ENCODE data around the gene MYH11.
"Not testable (repeated sequence)": the region's sequence is repeated elsewhere in the genome, so short reads cannot be mapped to it uniquely, and the experiment has no call there.

MYH11 gene

GRCh38 chr16:15701975-15702970, 154.6 kb downstream of the MYH11 start:
- H3K4me3 ChIP-seq (ENCODE audit: control insufficient read depth, low read depth, low read length): no peak overlapping the region
- DNase-seq (ENCODE audit: low read depth): peak; percentile 68
- TF ChIP-seq CTCF (conservative IDR thresholded peaks at IDR 0.05; ENCODE audit: control insufficient read depth, insufficient read depth, low read depth, low read length): no peak

GRCh38 chr16:15701367-15701766, 155.5 kb downstream of the MYH11 start:
- H3K4me3 ChIP-seq (ENCODE audit: control insufficient read depth, low read depth, low read length): no peak overlapping the region
- DNase-seq (ENCODE audit: low read depth): no peak
- no peak for TF ChIP-seq CTCF (conservative IDR thresholded peaks at IDR 0.05; ENCODE audit: control insufficient read depth, insufficient read depth, low read depth, low read length)

DNA sequence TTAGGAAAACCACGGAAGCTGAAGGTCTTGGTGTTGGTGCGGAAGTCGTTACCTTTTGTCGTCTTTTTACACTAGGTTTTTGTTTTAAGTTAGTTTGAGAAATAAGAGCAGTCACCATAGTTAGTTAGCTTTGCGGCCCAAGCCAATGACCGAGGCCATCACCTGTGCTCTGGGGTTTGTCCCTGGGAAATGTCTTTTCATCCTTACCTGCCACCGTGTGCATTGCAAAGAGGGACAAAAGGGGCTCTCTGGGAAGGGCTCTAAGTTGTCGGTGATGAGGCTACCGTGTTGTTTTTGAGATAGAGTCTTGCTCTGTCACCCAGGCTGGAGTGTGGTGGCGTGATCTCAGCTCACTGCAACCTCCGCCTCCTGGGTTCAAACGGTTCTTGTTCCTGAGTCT, 157.0 kb downstream of the MYH11 start:
- no peak for DNase-seq (ENCODE audit: low read depth)
- no peak overlapping the region for H3K4me3 ChIP-seq (ENCODE audit: control insufficient read depth, low read depth, low read length)
- TF ChIP-seq CTCF (conservative IDR thresholded peaks at IDR 0.05; ENCODE audit: control insufficient read depth, insufficient read depth, low read depth, low read length): no peak

GRCh38 chr16:15694499-15694898, 162.3 kb downstream of the MYH11 start:
- no peak for TF ChIP-seq CTCF (conservative IDR thresholded peaks at IDR 0.05; ENCODE audit: control insufficient read depth, insufficient read depth, low read depth, low read length)
- peak; percentile 7 for DNase-seq (ENCODE audit: low read depth)

GRCh38 chr16:15692508-15692907, 164.3 kb downstream of the MYH11 start:
- DNase-seq (ENCODE audit: low read depth); H3K4me3 ChIP-seq (ENCODE audit: control insufficient read depth, low read depth, low read length): not testable (repeated sequence)

More at GRCh38 chr16:15694499-15694898, 162.3 kb downstream of the MYH11 start:
- H3K4me3 ChIP-seq (ENCODE audit: control insufficient read depth, low read depth, low read length): no peak overlapping the region

GRCh38 chr16:15691046-15691445, 165.8 kb downstream of the MYH11 start:
- H3K4me3 ChIP-seq (ENCODE audit: control insufficient read depth, low read depth, low read length): no peak overlapping the region
- TF ChIP-seq CTCF (conservative IDR thresholded peaks at IDR 0.05; ENCODE audit: control insufficient read depth, insufficient read depth, low read depth, low read length): no peak
- DNase-seq (ENCODE audit: low read depth): no peak

GRCh38 chr16:15690296-15690695, 166.5 kb downstream of the MYH11 start:
- peak; percentile 37 for DNase-seq (ENCODE audit: low read depth)
- no peak for TF ChIP-seq CTCF (conservative IDR thresholded peaks at IDR 0.05; ENCODE audit: control insufficient read depth, insufficient read depth, low read depth, low read length)
- no peak overlapping the region for H3K4me3 ChIP-seq (ENCODE audit: control insufficient read depth, low read depth, low read length)

Data from fibroblast of mammary gland (primary cell).